ENCODE results near the gene EXOC2.

EXOC2 gene

DNA sequence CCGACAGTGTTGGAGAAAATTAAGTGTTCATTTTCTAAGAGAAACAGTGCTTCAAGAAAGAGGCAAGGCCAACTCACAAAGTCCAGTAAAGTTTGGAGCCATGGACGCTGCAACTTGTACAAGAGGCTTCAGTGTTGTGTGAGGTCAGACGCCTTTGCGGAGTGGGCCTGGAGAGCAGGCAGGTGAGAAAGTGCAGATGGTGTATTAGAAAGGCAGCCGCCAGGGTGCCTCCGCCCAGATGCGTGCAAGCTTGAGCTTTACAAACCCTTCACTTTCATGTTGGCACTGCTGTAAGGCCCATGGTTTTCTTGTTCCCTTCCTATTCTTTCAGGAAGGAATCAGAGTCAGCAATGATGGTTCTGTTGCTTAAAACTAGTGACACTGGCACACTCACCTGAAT lies 25.4 kb upstream of the EXOC2 start:
- Histone ChIP-seq H3K27ac (no peak overlapping the region), H3K27me3 (ENCODE audit: insufficient read depth, low read depth, severe bottlenecking) (no peaks in the 10 kb centered on the region), H3K36me3 (no peaks in the 10 kb centered on the region), H3K9me3 (ENCODE audit: severe bottlenecking) (peaks cover 4% of the 10 kb centered on the region), H3K4me3 (ENCODE audit: low read depth, low read length) (no peak overlapping the region)
- TF ChIP-seq, protein P1, sequence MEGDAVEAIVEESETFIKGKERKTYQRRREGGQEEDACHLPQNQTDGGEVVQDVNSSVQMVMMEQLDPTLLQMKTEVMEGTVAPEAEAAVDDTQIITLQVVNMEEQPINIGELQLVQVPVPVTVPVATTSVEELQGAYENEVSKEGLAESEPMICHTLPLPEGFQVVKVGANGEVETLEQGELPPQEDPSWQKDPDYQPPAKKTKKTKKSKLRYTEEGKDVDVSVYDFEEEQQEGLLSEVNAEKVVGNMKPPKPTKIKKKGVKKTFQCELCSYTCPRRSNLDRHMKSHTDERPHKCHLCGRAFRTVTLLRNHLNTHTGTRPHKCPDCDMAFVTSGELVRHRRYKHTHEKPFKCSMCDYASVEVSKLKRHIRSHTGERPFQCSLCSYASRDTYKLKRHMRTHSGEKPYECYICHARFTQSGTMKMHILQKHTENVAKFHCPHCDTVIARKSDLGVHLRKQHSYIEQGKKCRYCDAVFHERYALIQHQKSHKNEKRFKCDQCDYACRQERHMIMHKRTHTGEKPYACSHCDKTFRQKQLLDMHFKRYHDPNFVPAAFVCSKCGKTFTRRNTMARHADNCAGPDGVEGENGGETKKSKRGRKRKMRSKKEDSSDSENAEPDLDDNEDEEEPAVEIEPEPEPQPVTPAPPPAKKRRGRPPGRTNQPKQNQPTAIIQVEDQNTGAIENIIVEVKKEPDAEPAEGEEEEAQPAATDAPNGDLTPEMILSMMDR (IDR thresholded peaks at IDR 0.05; ENCODE audit: low read depth, low read length), result no peak
- no peak for DNase-seq

DNA sequence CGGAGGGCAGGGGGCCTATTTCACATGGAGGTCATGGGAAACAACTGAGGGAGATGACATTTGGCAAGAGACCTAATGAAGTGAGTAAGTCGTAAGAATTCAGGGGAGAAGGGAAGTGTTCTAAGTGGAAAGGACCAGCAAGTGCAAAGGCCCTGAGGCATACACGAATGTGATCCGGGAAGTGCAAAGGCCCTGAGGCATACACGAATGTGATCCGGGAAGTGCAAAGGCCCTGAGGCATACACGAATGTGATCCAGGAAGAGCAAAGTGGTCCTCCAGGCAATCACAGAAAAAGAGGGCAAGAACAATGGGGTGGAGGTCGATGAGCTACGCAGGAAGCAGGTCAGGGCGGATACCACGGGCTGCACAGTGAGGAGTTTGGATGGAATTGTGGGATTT lies 24.2 kb upstream of the EXOC2 start:
- TF ChIP-seq, protein P1 (IDR thresholded peaks at IDR 0.05; ENCODE audit: low read depth, low read length), result no peak
- no peaks in the 10 kb centered on the region for H3K27me3 ChIP-seq (ENCODE audit: insufficient read depth, low read depth, severe bottlenecking)
- no peak overlapping the region for H3K4me3 ChIP-seq (ENCODE audit: low read depth, low read length)
- DNase-seq, result no peak
- no peaks in the 10 kb centered on the region for H3K36me3 ChIP-seq
- no peak overlapping the region for H3K27ac ChIP-seq
- H3K9me3 ChIP-seq (ENCODE audit: severe bottlenecking), result peaks cover 4% of the 10 kb centered on the region

DNA sequence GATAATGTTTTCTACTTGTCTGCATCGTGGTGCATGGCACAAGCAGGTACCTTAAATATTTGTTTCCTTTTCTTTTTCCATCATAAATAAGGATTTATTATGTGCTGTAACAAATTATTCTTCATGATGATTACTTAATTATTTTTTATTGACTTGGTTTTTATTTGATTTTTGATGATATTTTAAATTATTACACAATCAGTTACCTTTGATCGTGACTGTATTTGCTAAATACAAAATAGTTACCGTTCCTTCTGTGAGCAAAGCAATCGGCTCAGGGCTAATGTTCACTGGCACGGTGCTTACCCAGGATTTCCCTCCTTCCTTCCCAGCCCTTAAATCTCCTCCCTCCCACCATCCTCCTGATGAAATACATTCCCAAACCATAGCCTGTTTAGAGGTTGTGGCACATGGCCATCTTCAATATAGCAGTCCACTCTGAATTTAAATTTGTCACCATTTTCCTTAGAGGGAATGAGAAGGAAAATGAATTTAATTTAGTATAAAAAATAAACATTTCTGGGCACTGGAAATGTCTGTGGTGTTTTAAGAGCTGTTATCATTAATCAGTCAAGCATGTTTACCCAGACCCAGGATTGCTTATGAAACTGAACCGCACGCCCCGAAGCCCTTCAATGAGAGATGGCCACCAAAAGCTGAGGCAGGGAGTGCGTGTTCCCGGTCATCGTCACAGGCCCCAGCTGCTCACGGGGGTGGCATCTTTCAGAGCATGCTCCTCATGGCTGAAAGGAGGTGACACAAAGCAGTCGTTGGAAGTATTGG lies 23.0 kb upstream of the EXOC2 start:
- no peaks in the 10 kb centered on the region for H3K36me3 ChIP-seq
- peaks cover 4% of the 10 kb centered on the region for H3K9me3 ChIP-seq (ENCODE audit: severe bottlenecking)
- no peaks in the 10 kb centered on the region for H3K27me3 ChIP-seq (ENCODE audit: insufficient read depth, low read depth, severe bottlenecking)
- TF ChIP-seq, protein P1 (IDR thresholded peaks at IDR 0.05; ENCODE audit: low read depth, low read length), result no peak
- no peak for DNase-seq
- no peak overlapping the region for H3K27ac ChIP-seq
- H3K4me3 ChIP-seq (ENCODE audit: low read depth, low read length), result no peak overlapping the region

DNA sequence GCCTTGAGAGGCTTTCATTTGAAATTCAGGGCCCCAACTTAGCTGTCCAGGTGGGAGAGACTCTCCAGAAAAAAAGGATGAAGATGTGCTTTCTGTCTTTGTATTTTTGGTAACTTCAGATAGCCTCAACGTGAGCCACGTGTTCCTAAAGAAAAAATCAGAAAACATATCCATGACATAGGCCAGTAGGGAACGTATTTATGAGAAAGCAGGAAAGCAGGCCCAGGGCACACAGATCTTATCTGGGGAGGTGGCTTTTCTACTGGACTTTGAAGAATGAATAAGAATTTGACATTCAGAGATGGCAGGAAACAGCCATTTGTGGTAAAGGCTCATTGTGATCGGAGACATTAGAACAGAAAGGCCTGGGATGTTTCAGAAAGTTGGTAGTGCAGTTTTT lies 21.2 kb upstream of the EXOC2 start:
- DNase-seq, result no peak
- TF ChIP-seq, protein P1 (IDR thresholded peaks at IDR 0.05; ENCODE audit: low read depth, low read length), result no peak
- H3K27me3 ChIP-seq (ENCODE audit: insufficient read depth, low read depth, severe bottlenecking), result no peaks in the 10 kb centered on the region
- no peak overlapping the region for H3K27ac ChIP-seq
- no peaks in the 10 kb centered on the region for H3K9me3 ChIP-seq (ENCODE audit: severe bottlenecking)
- no peak overlapping the region for H3K4me3 ChIP-seq (ENCODE audit: low read depth, low read length)
- H3K36me3 ChIP-seq, result no peaks in the 10 kb centered on the region

DNA sequence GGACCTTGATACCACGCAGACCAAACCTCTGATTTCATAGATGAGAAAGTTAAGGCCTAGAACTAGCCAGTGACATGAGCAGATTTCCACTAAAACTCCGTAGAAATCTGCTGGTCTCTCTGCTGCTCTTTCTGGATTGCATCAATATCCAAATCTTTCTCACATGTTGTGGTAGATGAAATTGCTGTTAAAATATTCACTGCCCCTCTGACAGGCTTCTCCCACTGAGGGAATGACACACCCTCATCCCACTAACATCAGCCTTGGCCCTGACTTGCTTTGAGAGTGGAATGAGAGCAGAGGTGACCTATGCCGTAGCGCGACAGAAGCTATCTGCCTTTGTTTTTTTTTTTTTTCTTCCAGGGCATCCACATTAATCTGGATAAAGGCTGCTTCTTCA lies 20.4 kb upstream of the EXOC2 start:
- H3K27ac ChIP-seq, result no peak overlapping the region
- H3K27me3 ChIP-seq (ENCODE audit: insufficient read depth, low read depth, severe bottlenecking), result no peaks in the 10 kb centered on the region
- no peaks in the 10 kb centered on the region for H3K36me3 ChIP-seq
- H3K4me3 ChIP-seq (ENCODE audit: low read depth, low read length), result no peak overlapping the region
- H3K9me3 ChIP-seq (ENCODE audit: severe bottlenecking), result no peaks in the 10 kb centered on the region
- no peak for DNase-seq
- TF ChIP-seq, protein P1 (IDR thresholded peaks at IDR 0.05; ENCODE audit: low read depth, low read length), result no peak

DNA sequence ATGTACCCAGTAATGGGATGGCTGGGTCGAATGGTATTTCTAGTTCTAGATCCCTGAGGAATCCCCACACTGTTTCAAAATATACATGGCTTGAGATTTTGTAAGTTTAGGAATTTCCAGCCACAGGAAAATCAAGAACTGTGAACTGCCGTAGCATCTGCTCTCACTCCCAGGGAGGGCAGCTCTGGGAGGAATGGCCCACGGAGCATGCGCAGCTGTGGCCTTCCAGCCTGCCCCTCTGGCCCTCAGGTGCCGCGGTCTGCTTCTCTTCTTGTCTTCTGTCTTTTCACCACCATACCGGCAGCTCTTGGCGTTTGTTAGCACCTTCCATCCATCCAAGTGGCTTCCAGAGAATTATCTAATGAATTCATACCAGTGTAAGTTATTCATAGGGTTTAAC lies 19.9 kb upstream of the EXOC2 start:
- no peaks in the 10 kb centered on the region for H3K27me3 ChIP-seq (ENCODE audit: insufficient read depth, low read depth, severe bottlenecking)
- H3K27ac ChIP-seq, result no peak overlapping the region
- no peaks in the 10 kb centered on the region for H3K36me3 ChIP-seq
- H3K4me3 ChIP-seq (ENCODE audit: low read depth, low read length), result no peak overlapping the region
- H3K9me3 ChIP-seq (ENCODE audit: severe bottlenecking), result no peaks in the 10 kb centered on the region
- TF ChIP-seq, protein P1 (IDR thresholded peaks at IDR 0.05; ENCODE audit: low read depth, low read length), result no peak
- DNase-seq, result no peak
